ENCODE data around the gene BHLHE40. TPM values are rescaled to one million over a fixed set of nuclear protein-coding genes. Genes with fewer than 3 reads are reported as not detected.

BHLHE40 gene
- total RNA-seq, 1 experiment from 2014 or later: 3.5 TPM

GRCh38 chr3:5022966-5023776 lies 43.9 kb downstream of the BHLHE40 start:
- no TSS peak for BruUV-seq (replicated peaks)

GRCh38 chr3:5023777-5024346 lies 44.6 kb downstream of the BHLHE40 start:
- CTCF ChIA-PET: no interaction called here
- H3K4me1 ChIP-seq (ENCODE audit: insufficient read depth, low read length, poor library complexity, severe bottlenecking): no peaks in the 10 kb centered on the region

More at GRCh38 chr3:5022966-5023776, 43.9 kb downstream of the BHLHE40 start:
- no peak overlapping the region for H3K27ac ChIP-seq (ENCODE audit: low read depth, low read length, poor library complexity, severe bottlenecking)
- no peaks in the 10 kb centered on the region for H3K9me3 ChIP-seq (ENCODE audit: low read depth, low read length, poor library complexity, severe bottlenecking)
- peak; percentile 10 for DNase-seq (ENCODE audit: low spot score)
- no peaks in the 10 kb centered on the region for H3K4me1 ChIP-seq (ENCODE audit: insufficient read depth, low read length, poor library complexity, severe bottlenecking)
- CTCF ChIA-PET: no interaction called here
- intact Hi-C loops (cut with micrococcal nuclease; ENCODE audit: unreplicated experiment): no loop called here
- H3K27me3 ChIP-seq (replicated peaks; ENCODE audit: insufficient read depth, low read depth, low read length, poor library complexity): no peaks in the 10 kb centered on the region
- no peak for TF ChIP-seq EZH2 (IDR thresholded peaks at IDR 0.05; ENCODE audit: borderline replicate concordance, low read depth, low read length, poor library complexity, severe bottlenecking)
- TF ChIP-seq, protein P1, sequence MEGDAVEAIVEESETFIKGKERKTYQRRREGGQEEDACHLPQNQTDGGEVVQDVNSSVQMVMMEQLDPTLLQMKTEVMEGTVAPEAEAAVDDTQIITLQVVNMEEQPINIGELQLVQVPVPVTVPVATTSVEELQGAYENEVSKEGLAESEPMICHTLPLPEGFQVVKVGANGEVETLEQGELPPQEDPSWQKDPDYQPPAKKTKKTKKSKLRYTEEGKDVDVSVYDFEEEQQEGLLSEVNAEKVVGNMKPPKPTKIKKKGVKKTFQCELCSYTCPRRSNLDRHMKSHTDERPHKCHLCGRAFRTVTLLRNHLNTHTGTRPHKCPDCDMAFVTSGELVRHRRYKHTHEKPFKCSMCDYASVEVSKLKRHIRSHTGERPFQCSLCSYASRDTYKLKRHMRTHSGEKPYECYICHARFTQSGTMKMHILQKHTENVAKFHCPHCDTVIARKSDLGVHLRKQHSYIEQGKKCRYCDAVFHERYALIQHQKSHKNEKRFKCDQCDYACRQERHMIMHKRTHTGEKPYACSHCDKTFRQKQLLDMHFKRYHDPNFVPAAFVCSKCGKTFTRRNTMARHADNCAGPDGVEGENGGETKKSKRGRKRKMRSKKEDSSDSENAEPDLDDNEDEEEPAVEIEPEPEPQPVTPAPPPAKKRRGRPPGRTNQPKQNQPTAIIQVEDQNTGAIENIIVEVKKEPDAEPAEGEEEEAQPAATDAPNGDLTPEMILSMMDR (conservative IDR thresholded peaks at IDR 0.05; ENCODE audit: low read depth, low read length): no peak
- H3K4me3 ChIP-seq (ENCODE audit: low read depth, low read length, poor library complexity, severe bottlenecking): no peak overlapping the region
- no peaks in the 10 kb centered on the region for H3K36me3 ChIP-seq (ENCODE audit: insufficient read depth, low read length, poor library complexity, severe bottlenecking)
- POLR2A ChIA-PET (ENCODE audit: low non-redundant PET): no interaction called here

GRCh38 chr3:5026046-5026362 lies 46.8 kb downstream of the BHLHE40 start:
- intact Hi-C loops (cut with micrococcal nuclease; ENCODE audit: unreplicated experiment): loop anchor here (2.0 kb wide), 1 partner anchor 315 kb away; no protein-coding TSS in a partner anchor
- no peaks in the 10 kb centered on the region for H3K9me3 ChIP-seq (ENCODE audit: low read depth, low read length, poor library complexity, severe bottlenecking)
- BruUV-seq (replicated peaks): no TSS peak
- H3K27me3 ChIP-seq (replicated peaks; ENCODE audit: insufficient read depth, low read depth, low read length, poor library complexity): no peaks in the 10 kb centered on the region
- no peaks in the 10 kb centered on the region for H3K36me3 ChIP-seq (ENCODE audit: insufficient read depth, low read length, poor library complexity, severe bottlenecking)
- H3K27ac ChIP-seq (ENCODE audit: low read depth, low read length, poor library complexity, severe bottlenecking): no peak overlapping the region
- TF ChIP-seq, protein P1 (conservative IDR thresholded peaks at IDR 0.05; ENCODE audit: low read depth, low read length): no peak
- no peak for TF ChIP-seq EZH2 (IDR thresholded peaks at IDR 0.05; ENCODE audit: borderline replicate concordance, low read depth, low read length, poor library complexity, severe bottlenecking)
- POLR2A ChIA-PET (ENCODE audit: low non-redundant PET): no interaction called here
- no peak for DNase-seq (ENCODE audit: low spot score)
- H3K4me3 ChIP-seq (ENCODE audit: low read depth, low read length, poor library complexity, severe bottlenecking): no peak overlapping the region
- no peaks in the 10 kb centered on the region for H3K4me1 ChIP-seq (ENCODE audit: insufficient read depth, low read length, poor library complexity, severe bottlenecking)
- CTCF ChIA-PET: interaction anchor here (0.7 to 1.5 kb wide), 2 partner anchors 314 to 675 kb away, joined by 6 to 16 read pairs; no protein-coding TSS in a partner anchor

More at GRCh38 chr3:5023777-5024346, 44.6 kb downstream of the BHLHE40 start:
- Histone ChIP-seq H3K4me3 (ENCODE audit: low read depth, low read length, poor library complexity, severe bottlenecking) (no peak overlapping the region), H3K27me3 (replicated peaks; ENCODE audit: insufficient read depth, low read depth, low read length, poor library complexity) (no peaks in the 10 kb centered on the region), H3K36me3 (ENCODE audit: insufficient read depth, low read length, poor library complexity, severe bottlenecking) (no peaks in the 10 kb centered on the region), H3K27ac (ENCODE audit: low read depth, low read length, poor library complexity, severe bottlenecking) (no peak overlapping the region), H3K9me3 (ENCODE audit: low read depth, low read length, poor library complexity, severe bottlenecking) (no peaks in the 10 kb centered on the region)
- intact Hi-C loops (cut with micrococcal nuclease; ENCODE audit: unreplicated experiment): no loop called here
- TF ChIP-seq EZH2 (IDR thresholded peaks at IDR 0.05; ENCODE audit: borderline replicate concordance, low read depth, low read length, poor library complexity, severe bottlenecking): no peak
- TF ChIP-seq, protein P1 (conservative IDR thresholded peaks at IDR 0.05; ENCODE audit: low read depth, low read length): no peak
- DNase-seq (ENCODE audit: low spot score): no peak
- POLR2A ChIA-PET (ENCODE audit: low non-redundant PET): no interaction called here
- no TSS peak for BruUV-seq (replicated peaks)
